SJCRH30 (cell line): Measurements from ENCODE around the gene AGBL1. TPM values are rescaled to one million over a fixed set of nuclear protein-coding genes. Genes with fewer than 3 reads are reported as not detected.
"Not testable (repeated sequence)": the region's sequence is repeated elsewhere in the genome, so short reads cannot be mapped to it uniquely, and the experiment has no call there.

ENCODE experiments used
- DNase-seq, 2 experiments: peaks; one replicate each; pipeline ENCODE4 v3.0.0-alpha.2; 2015 to 2020
- H3K27ac ChIP-seq: fragments of 250-450 bp; sonication (Bioruptor Pico); 2 replicates; pipeline ENCODE4 v1.5.1; 2020; ENCODE audit warnings: mild to moderate bottlenecking, moderate library complexity
- H3K27me3 ChIP-seq: fragments of 250-450 bp; sonication (Bioruptor Pico); 2 replicates; pipeline ENCODE4 v1.5.1; 2020; ENCODE audit warnings: mild to moderate bottlenecking, moderate library complexity
- H3K36me3 ChIP-seq: fragments of 250-450 bp; sonication (Bioruptor Pico); 2 replicates; pipeline ENCODE4 v1.5.1; 2020; ENCODE audit warnings: mild to moderate bottlenecking, moderate library complexity
- H3K4me1 ChIP-seq: fragments of 250-450 bp; sonication (Bioruptor Pico); 2 replicates; pipeline ENCODE4 v1.5.1; 2020; ENCODE audit warnings: mild to moderate bottlenecking, moderate library complexity
- H3K4me3 ChIP-seq: fragments of 250-450 bp; sonication (Bioruptor Pico); 2 replicates; pipeline ENCODE4 v1.5.1; 2020; ENCODE audit warnings: mild to moderate bottlenecking, moderate library complexity
- H3K9me3 ChIP-seq: fragments of 250-450 bp; sonication (Bioruptor Pico); replicated peaks from 2 replicates; pipeline ENCODE4 v1.5.1; 2020; ENCODE audit warnings: mild to moderate bottlenecking, moderate library complexity
- total RNA-seq: library from RNA; depleted of rRNA; stranded (reverse); fragments of >200 nt; shearing (Covaris generic); gene quantifications from 2 replicates; pipeline ENCODE4 v1.2.3, GENCODE V29; 2014

The AGBL1 gene
- total RNA-seq, 1 experiment from 2014 or later: not detected

GRCh38 chr15:86439614-86440013 is 359.9 kb downstream of the AGBL1 start:
- Histone ChIP-seq H3K9me3 (no peaks in the 10 kb centered on the region), H3K27ac (no peak overlapping the region)
- peak; percentile 58 to 72 for DNase-seq

GRCh38 chr15:86444527-86444926 is 364.9 kb downstream of the AGBL1 start:
- H3K4me3 ChIP-seq: no peak overlapping the region
- H3K9me3 ChIP-seq: no peaks in the 10 kb centered on the region
- H3K4me1 ChIP-seq: peaks cover 3% of the 10 kb centered on the region; the same call in 1 of the 2 replicates
- no peak overlapping the region for H3K27ac ChIP-seq
- H3K36me3 ChIP-seq: no peaks in the 10 kb centered on the region
- peak in 1 of 2 experiments; percentile 14 for DNase-seq
- H3K27me3 ChIP-seq: peaks cover 4% of the 10 kb centered on the region; the same call in 1 of the 2 replicates

More at GRCh38 chr15:86439614-86440013, 359.9 kb downstream of the AGBL1 start:
- Histone ChIP-seq H3K4me3 (no peak overlapping the region), H3K36me3 (no peaks in the 10 kb centered on the region), H3K27me3 (peaks cover 17% of the 10 kb centered on the region), H3K4me1 (peaks cover 3% of the 10 kb centered on the region; the same call in 1 of the 2 replicates)

GRCh38 chr15:86445579-86446252 is 366.0 kb downstream of the AGBL1 start:
- no peaks in the 10 kb centered on the region for H3K4me1 ChIP-seq
- no peak overlapping the region for H3K27ac ChIP-seq
- no peak for DNase-seq
- no peaks in the 10 kb centered on the region for H3K36me3 ChIP-seq
- no peaks in the 10 kb centered on the region for H3K9me3 ChIP-seq
- peaks cover 3% of the 10 kb centered on the region; the same call in 1 of the 2 replicates for H3K27me3 ChIP-seq
- H3K4me3 ChIP-seq: no peak overlapping the region

GRCh38 chr15:86446253-86446640 is 366.6 kb downstream of the AGBL1 start:
- Histone ChIP-seq H3K9me3 (no peaks in the 10 kb centered on the region), H3K4me3 (no peak overlapping the region), H3K27ac (no peak overlapping the region), H3K4me1 (no peaks in the 10 kb centered on the region), H3K27me3 (no peaks in the 10 kb centered on the region), H3K36me3 (no peaks in the 10 kb centered on the region)
- no peak for DNase-seq

GRCh38 chr15:86465470-86466039 is 385.9 kb downstream of the AGBL1 start:
- not testable (repeated sequence) for H3K36me3 ChIP-seq, DNase-seq, H3K27me3 ChIP-seq, H3K4me1 ChIP-seq, H3K27ac ChIP-seq, H3K9me3 ChIP-seq, H3K4me3 ChIP-seq

- 0 out of 2 replicates have a peak, but pooled peaks cover 3% of the 10 kb centered on the region for H3K27me3 ChIP-seq
- DNase-seq: no peak
- H3K4me3 ChIP-seq: no peak overlapping the region
- no peak overlapping the region for H3K27ac ChIP-seq
- no peaks in the 10 kb centered on the region for H3K36me3 ChIP-seq
- H3K9me3 ChIP-seq: no peaks in the 10 kb centered on the region
- no peaks in the 10 kb centered on the region for H3K4me1 ChIP-seq
Observed at GRCh38 chr15:86481720-86482119, 402.0 kb downstream of the AGBL1 start.

- Histone ChIP-seq H3K27ac (no peak overlapping the region), H3K36me3 (no peaks in the 10 kb centered on the region), H3K4me1 (no peaks in the 10 kb centered on the region), H3K27me3 (0 out of 2 replicates have a peak, but pooled peaks cover 3% of the 10 kb centered on the region), H3K9me3 (no peaks in the 10 kb centered on the region), H3K4me3 (no peak overlapping the region)
- peak in 1 of 2 experiments; percentile 3 for DNase-seq
Observed at GRCh38 chr15:86483936-86484335, 404.3 kb downstream of the AGBL1 start.

GRCh38 chr15:86488046-86488445 is 408.4 kb downstream of the AGBL1 start:
- H3K9me3 ChIP-seq: no peaks in the 10 kb centered on the region
- H3K4me1 ChIP-seq: no peaks in the 10 kb centered on the region
- 0 out of 2 replicates have a peak, but pooled peaks cover 3% of the 10 kb centered on the region for H3K27me3 ChIP-seq
- no peak overlapping the region for H3K27ac ChIP-seq
- H3K36me3 ChIP-seq: no peaks in the 10 kb centered on the region
- DNase-seq: no peak
- H3K4me3 ChIP-seq: no peak overlapping the region

- Histone ChIP-seq H3K4me1 (no peaks in the 10 kb centered on the region), H3K9me3 (no peaks in the 10 kb centered on the region), H3K4me3 (no peak overlapping the region), H3K36me3 (no peaks in the 10 kb centered on the region), H3K27me3 (0 out of 2 replicates have a peak, but pooled peaks cover 3% of the 10 kb centered on the region), H3K27ac (no peak overlapping the region)
- no peak for DNase-seq
Observed at GRCh38 chr15:86489981-86490380, 410.3 kb downstream of the AGBL1 start.

- Histone ChIP-seq H3K27ac (no peak overlapping the region), H3K36me3 (no peaks in the 10 kb centered on the region), H3K4me1 (no peaks in the 10 kb centered on the region), H3K27me3 (0 out of 2 replicates have a peak, but pooled peaks cover 3% of the 10 kb centered on the region), H3K9me3 (no peaks in the 10 kb centered on the region), H3K4me3 (no peak overlapping the region)
- DNase-seq: no peak
Observed at GRCh38 chr15:86491118-86491517, 411.4 kb downstream of the AGBL1 start.

GRCh38 chr15:86493884-86494283 is 414.2 kb downstream of the AGBL1 start:
- no peaks in the 10 kb centered on the region for H3K9me3 ChIP-seq
- H3K4me1 ChIP-seq: no peaks in the 10 kb centered on the region
- H3K27me3 ChIP-seq: no peaks in the 10 kb centered on the region; the same call in 1 of the 2 replicates
- H3K4me3 ChIP-seq: no peak overlapping the region
- no peak overlapping the region for H3K27ac ChIP-seq
- H3K36me3 ChIP-seq: no peaks in the 10 kb centered on the region
- DNase-seq: no peak

GRCh38 chr15:86494475-86494874 is 414.8 kb downstream of the AGBL1 start:
- DNase-seq: no peak

GRCh38 chr15:86502301-86502700 is 422.6 kb downstream of the AGBL1 start:
- no peak for DNase-seq
- Histone ChIP-seq H3K27me3 (peaks cover 8% of the 10 kb centered on the region), H3K27ac (no peak overlapping the region), H3K36me3 (no peaks in the 10 kb centered on the region), H3K4me1 (no peaks in the 10 kb centered on the region), H3K9me3 (no peaks in the 10 kb centered on the region), H3K4me3 (no peak overlapping the region)

More at GRCh38 chr15:86494475-86494874, 414.8 kb downstream of the AGBL1 start:
- H3K4me3 ChIP-seq: no peak overlapping the region
- no peaks in the 10 kb centered on the region for H3K9me3 ChIP-seq
- H3K4me1 ChIP-seq: no peaks in the 10 kb centered on the region
- no peaks in the 10 kb centered on the region; the same call in 1 of the 2 replicates for H3K27me3 ChIP-seq
- no peak overlapping the region for H3K27ac ChIP-seq
- no peaks in the 10 kb centered on the region for H3K36me3 ChIP-seq

- no peaks in the 10 kb centered on the region for H3K4me1 ChIP-seq
- no peaks in the 10 kb centered on the region for H3K9me3 ChIP-seq
- H3K4me3 ChIP-seq: no peak overlapping the region
- DNase-seq: no peak
- H3K27ac ChIP-seq: no peak overlapping the region
- H3K27me3 ChIP-seq: peaks cover 8% of the 10 kb centered on the region; the same call in 1 of the 2 replicates
- no peaks in the 10 kb centered on the region for H3K36me3 ChIP-seq
Observed at GRCh38 chr15:86505951-86506350, 426.3 kb downstream of the AGBL1 start.

GRCh38 chr15:86506401-86506800 is 426.7 kb downstream of the AGBL1 start:
- Histone ChIP-seq H3K36me3 (no peaks in the 10 kb centered on the region), H3K27ac (no peak overlapping the region), H3K4me3 (no peak overlapping the region), H3K27me3 (peaks cover 8% of the 10 kb centered on the region; the same call in 1 of the 2 replicates), H3K9me3 (no peaks in the 10 kb centered on the region), H3K4me1 (no peaks in the 10 kb centered on the region)
- DNase-seq: no peak
